Sigmoid colon (tissue), 4 donors: ENCODE results near the gene LARGE1.

ENCODE experiments used
- CTCF ChIP-seq, 4 experiments: fragments of 450-650 bp in 3 of 4; fragments of 200-600 bp in 1 of 4; IDR thresholded peaks; one replicate each; pipeline ENCODE4 v1.5.1; 2016 to 2019; ENCODE audit warnings: antibody characterized with exemption in 4 of 4, mild to moderate bottlenecking in 3 of 4, moderate library complexity in 2 of 4
- EP300 ChIP-seq, 4 donors: sonication (generic); formaldehyde crosslinking; IDR thresholded peaks; one replicate each; pipeline ENCODE4 v1.6.1; 2017; ENCODE audit warnings: antibody characterized with exemption in 4 of 4
- POLR2A ChIP-seq, 2 donors: fragments of 450-650 bp; IDR thresholded peaks; one replicate each; pipeline ENCODE4 v1.6.1; 2016; ENCODE audit warnings: antibody characterized with exemption in 2 of 2, mild to moderate bottlenecking in 2 of 2, moderate library complexity in 2 of 2

- TF ChIP-seq CTCF (IDR thresholded peaks at IDR 0.05): no peak
- TF ChIP-seq POLR2A (IDR thresholded peaks at IDR 0.05): no peak
- TF ChIP-seq EP300 (IDR thresholded peaks at IDR 0.05): no peak
Observed at GRCh38 chr22:33329398-33329797, 590.9 kb downstream of the LARGE1 start.
